ENCODE data around the gene PRLR. TPM values are rescaled to one million over a fixed set of nuclear protein-coding genes. Genes with fewer than 3 reads are reported as not detected.

Gene PRLR
- total RNA-seq, 1 donor from 2014 or later = 3.2 TPM

GRCh38 chr5:35145012-35145411 lies 85.3 kb downstream of the PRLR start:
- Histone ChIP-seq H3K27ac (no peak overlapping the region), H3K27me3 (ENCODE audit: low read depth) (no peaks in the 10 kb centered on the region), H3K9me3 (no peaks in the 10 kb centered on the region), H3K4me3 (no peak overlapping the region), H3K36me3 (no peaks in the 10 kb centered on the region), H3K4me1 (no peaks in the 10 kb centered on the region)
- DNase-seq (no peak), ATAC-seq (no peak)
- intact Hi-C loops (cut with DNase I) = no loop called here
- TF ChIP-seq CTCF (IDR thresholded peaks at IDR 0.05) = no peak

GRCh38 chr5:35143841-35144240 lies 86.4 kb downstream of the PRLR start:
- no peak for TF ChIP-seq CTCF (IDR thresholded peaks at IDR 0.05)
- Histone ChIP-seq H3K4me1 (no peaks in the 10 kb centered on the region), H3K4me3 (no peak overlapping the region), H3K9me3 (no peaks in the 10 kb centered on the region), H3K27me3 (ENCODE audit: low read depth) (no peaks in the 10 kb centered on the region), H3K27ac (no peak overlapping the region), H3K36me3 (no peaks in the 10 kb centered on the region)
- no peak for DNase-seq
- intact Hi-C loops (cut with DNase I) = no loop called here
- no peak for ATAC-seq

DNA sequence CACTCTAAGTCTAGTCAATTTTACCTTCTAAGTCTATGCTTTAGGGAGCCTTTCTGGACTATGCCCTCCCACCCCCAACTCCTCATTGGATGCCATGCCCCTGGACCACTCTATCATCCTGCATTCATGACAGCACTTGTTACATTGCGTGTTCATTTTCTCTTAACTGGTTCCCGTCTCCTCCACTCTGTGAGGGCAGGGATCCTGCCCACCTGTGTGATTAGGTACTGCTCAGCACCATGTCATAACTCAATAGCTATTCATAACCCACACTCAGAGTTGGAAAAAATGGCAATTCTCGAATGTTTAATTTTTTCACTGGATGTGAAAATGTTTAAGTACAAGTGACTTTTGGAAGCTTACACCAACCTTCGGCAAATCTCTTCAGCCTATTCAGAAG lies 88.5 kb downstream of the PRLR start:
- intact Hi-C loops (cut with DNase I) = no loop called here
- TF ChIP-seq CTCF (IDR thresholded peaks at IDR 0.05) = no peak

GRCh38 chr5:35138232-35138631 lies 92.1 kb downstream of the PRLR start:
- TF ChIP-seq CTCF (IDR thresholded peaks at IDR 0.05) = no peak
- no peak overlapping the region for H3K27ac ChIP-seq
- H3K27me3 ChIP-seq (ENCODE audit: low read depth) = no peaks in the 10 kb centered on the region
- H3K36me3 ChIP-seq = no peaks in the 10 kb centered on the region
- ATAC-seq = no peak
- H3K4me3 ChIP-seq = no peak overlapping the region
- DNase-seq = no peak
- intact Hi-C loops (cut with DNase I) = no loop called here
- no peaks in the 10 kb centered on the region for H3K4me1 ChIP-seq
- no peaks in the 10 kb centered on the region for H3K9me3 ChIP-seq

More for the DNA sequence above, 88.5 kb downstream of the PRLR start:
- Histone ChIP-seq H3K27ac (no peak overlapping the region), H3K36me3 (no peaks in the 10 kb centered on the region), H3K4me1 (no peaks in the 10 kb centered on the region), H3K4me3 (no peak overlapping the region), H3K27me3 (ENCODE audit: low read depth) (no peaks in the 10 kb centered on the region), H3K9me3 (no peaks in the 10 kb centered on the region)
- DNase-seq (no peak), ATAC-seq (no peak)

GRCh38 chr5:35136386-35136785 lies 93.9 kb downstream of the PRLR start:
- Histone ChIP-seq H3K4me1 (no peaks in the 10 kb centered on the region), H3K27ac (no peak overlapping the region), H3K27me3 (ENCODE audit: low read depth) (no peaks in the 10 kb centered on the region), H3K36me3 (no peaks in the 10 kb centered on the region), H3K4me3 (no peak overlapping the region), H3K9me3 (no peaks in the 10 kb centered on the region)
- intact Hi-C loops (cut with DNase I) = no loop called here
- TF ChIP-seq CTCF (IDR thresholded peaks at IDR 0.05) = no peak
- DNase-seq (no peak), ATAC-seq (no peak)

DNA sequence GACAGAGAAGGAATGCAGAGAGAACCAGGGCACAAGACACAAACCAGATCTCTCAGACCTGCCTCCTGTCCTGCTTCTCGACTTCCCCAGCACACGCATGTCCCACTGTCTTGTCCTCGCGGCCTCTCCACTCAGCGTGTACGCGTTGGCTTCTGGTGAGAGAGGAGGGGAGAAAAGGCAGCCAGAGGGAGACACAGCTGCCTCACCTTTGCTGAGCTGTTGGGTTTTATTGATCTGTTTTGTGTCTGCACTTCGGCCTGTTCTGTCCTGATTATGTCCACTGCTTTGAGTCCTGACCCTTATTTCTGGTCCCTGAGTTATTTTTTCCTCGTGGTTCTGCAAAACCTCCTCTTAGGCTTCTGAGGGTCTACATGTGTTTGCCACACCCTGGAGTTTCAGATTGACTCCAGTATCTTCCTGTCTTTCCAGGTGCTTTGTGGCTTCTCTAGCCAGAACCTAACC lies 95.0 kb downstream of the PRLR start:
- TF ChIP-seq CTCF (IDR thresholded peaks at IDR 0.05) = no peak
- H3K4me3 ChIP-seq = no peak overlapping the region
- no peaks in the 10 kb centered on the region for H3K4me1 ChIP-seq
- H3K27me3 ChIP-seq (ENCODE audit: low read depth) = no peaks in the 10 kb centered on the region
- DNase-seq = no peak
- no peak for ATAC-seq
- intact Hi-C loops (cut with DNase I) = no loop called here
- no peak overlapping the region for H3K27ac ChIP-seq
- no peaks in the 10 kb centered on the region for H3K9me3 ChIP-seq
- H3K36me3 ChIP-seq = no peaks in the 10 kb centered on the region

All from lower lobe of right lung (tissue), 2 donors.